ENCODE data around the gene TRAF1. TPM values are rescaled to one million over a fixed set of nuclear protein-coding genes. Genes with fewer than 3 reads are reported as not detected.
A peak's percentile ranks its signal among the peaks of the same experiment; 100 is the strongest.

Gene TRAF1
- total and polyA plus RNA-seq, 5 experiments from 2014 or later = 3.7 to 126 (median 7.0) TPM

- ATAC-seq (no peak), DNase-seq (no peak)
- peaks cover 0 to 8% (median 0%) of the 10 kb centered on the region in 9 donors for H3K9me3 Mint-ChIP-seq
- peak overlapping the region; percentile 90 to 99 (median 98) for H3K27ac Mint-ChIP-seq
- peaks cover 34 to 79% (median 69%) of the 10 kb centered on the region in 4 donors for H3K4me1 Mint-ChIP-seq
- peaks cover 0 to 2% (median 0%) of the 10 kb centered on the region in 3 donors for H3K36me3 Mint-ChIP-seq
- H3K27me3 Mint-ChIP-seq = no peaks in the 10 kb centered on the region
- POLR2A ChIA-PET = interaction anchor here (0.6 to 45.2 kb wide), 8 partner anchors 12 to 322 kb away, joined by 3 to 1842 read pairs (median 41); partner anchors contain the start of genes FBXW2, PHF19, PSMD5 and TRAF1
- H3K4me3 Mint-ChIP-seq = peak overlapping the region; percentile 65 to 83 (median 79)
These were observed 36.9 kb downstream of the TRAF1 start for GRCh38 chr9:120889606-120890271.

- H3K9me3 Mint-ChIP-seq = peaks cover 0 to 8% (median 0%) of the 10 kb centered on the region in 9 donors
These were observed 38.0 kb downstream of the TRAF1 start for GRCh38 chr9:120888626-120889025.

GRCh38 chr9:120886490-120886967 is 40.1 kb downstream of the TRAF1 start:
- POLR2A ChIA-PET = interaction anchor here (0.9 to 45.2 kb wide), 6 partner anchors 9 to 38 kb away, joined by 5 to 1842 read pairs (median 161); partner anchors contain the start of genes PHF19 and TRAF1
- Mint-ChIP-seq H3K4me1 (peaks cover 37 to 79% (median 70%) of the 10 kb centered on the region in 4 donors), H3K27me3 (no peaks in the 10 kb centered on the region), H3K36me3 (peaks cover 0 to 2% (median 0%) of the 10 kb centered on the region in 3 donors), H3K9me3 (no peaks in the 10 kb centered on the region), H3K27ac (peak overlapping the region in 8 of 10 donors; percentile 7 to 92 (median 77)), H3K4me3 (no peak overlapping the region)
- DNase-seq = no peak
- no peak for ATAC-seq

More at GRCh38 chr9:120888626-120889025, 38.0 kb downstream of the TRAF1 start:
- Mint-ChIP-seq H3K4me1 (peaks cover 38 to 80% (median 73%) of the 10 kb centered on the region in 4 donors), H3K27me3 (no peaks in the 10 kb centered on the region), H3K4me3 (peak overlapping the region in 2 of 10 donors; percentile 14 to 70), H3K27ac (peak overlapping the region; percentile 90 to 99 (median 98)), H3K36me3 (peaks cover 0 to 2% (median 0%) of the 10 kb centered on the region in 3 donors)
- ATAC-seq (no peak), DNase-seq (no peak)
- POLR2A ChIA-PET = interaction anchor here (2.2 to 45.2 kb wide), 5 partner anchors 12 to 42 kb away, joined by 12 to 1842 read pairs (median 252); partner anchors contain the start of genes PHF19 and TRAF1

- no peaks in the 10 kb centered on the region for H3K27me3 Mint-ChIP-seq
- H3K27ac Mint-ChIP-seq = peak overlapping the region in 9 of 10 donors; percentile 7 to 92 (median 70)
- POLR2A ChIA-PET = interaction anchor here (1.7 to 45.2 kb wide), 6 partner anchors 9 to 39 kb away, joined by 6 to 1842 read pairs (median 161); partner anchors contain the start of genes PHF19 and TRAF1
- peaks cover 33 to 79% (median 69%) of the 10 kb centered on the region in 4 donors for H3K4me1 Mint-ChIP-seq
- H3K9me3 Mint-ChIP-seq = no peaks in the 10 kb centered on the region
- DNase-seq (no peak), ATAC-seq (no peak)
- H3K4me3 Mint-ChIP-seq = peak overlapping the region in 2 of 10 donors; percentile 7 to 20
- H3K36me3 Mint-ChIP-seq = peaks cover 0 to 2% (median 0%) of the 10 kb centered on the region in 3 donors
These were observed 40.6 kb downstream of the TRAF1 start for GRCh38 chr9:120885958-120886357.

- H3K27ac Mint-ChIP-seq = peak overlapping the region in 6 of 10 donors; percentile 50 to 92 (median 76)
- DNase-seq (no peak), ATAC-seq (no peak)
- no peak overlapping the region for H3K4me3 Mint-ChIP-seq
- no peaks in the 10 kb centered on the region for H3K27me3 Mint-ChIP-seq
- no peaks in the 10 kb centered on the region for H3K9me3 Mint-ChIP-seq
- peaks cover 28 to 79% (median 69%) of the 10 kb centered on the region in 4 donors for H3K4me1 Mint-ChIP-seq
- peaks cover 0 to 2% (median 0%) of the 10 kb centered on the region in 3 donors for H3K36me3 Mint-ChIP-seq
- POLR2A ChIA-PET = interaction anchor here (1.0 to 45.2 kb wide), 6 partner anchors 9 to 42 kb away, joined by 3 to 1842 read pairs (median 138); partner anchors contain the start of genes PHF19 and TRAF1
These were observed 41.1 kb downstream of the TRAF1 start for GRCh38 chr9:120885457-120885856.

GRCh38 chr9:120883608-120883996 is 43.0 kb downstream of the TRAF1 start:
- Mint-ChIP-seq H3K27ac (peak overlapping the region in 9 of 10 donors; percentile 41 to 92 (median 82)), H3K9me3 (no peaks in the 10 kb centered on the region), H3K27me3 (no peaks in the 10 kb centered on the region), H3K4me3 (peak overlapping the region in 9 of 10 donors; percentile 24 to 73 (median 60)), H3K36me3 (peaks cover 0 to 2% (median 0%) of the 10 kb centered on the region in 3 donors), H3K4me1 (peaks cover 32 to 79% (median 69%) of the 10 kb centered on the region in 4 donors)
- ATAC-seq = no peak
- POLR2A ChIA-PET = interaction anchor here (0.5 to 45.2 kb wide), 13 partner anchors 9 to 286 kb away, joined by 3 to 1842 read pairs (median 5); partner anchors contain the start of gene TRAF1
- no peak for DNase-seq

- Mint-ChIP-seq H3K27ac (peak overlapping the region; percentile 76 to 89 (median 84)), H3K27me3 (no peaks in the 10 kb centered on the region), H3K9me3 (no peaks in the 10 kb centered on the region), H3K4me3 (peak overlapping the region; percentile 29 to 73 (median 68)), H3K4me1 (peaks cover 36 to 79% (median 70%) of the 10 kb centered on the region in 4 donors), H3K36me3 (peaks cover 0 to 2% (median 0%) of the 10 kb centered on the region in 3 donors)
- DNase-seq = peak in 1 of 10 donors; percentile 46
- POLR2A ChIA-PET = interaction anchor here (0.5 to 45.2 kb wide), 11 partner anchors 9 to 286 kb away, joined by 3 to 1842 read pairs (median 12); partner anchors contain the start of gene TRAF1
- ATAC-seq = peak; percentile 52 to 68
These were observed 43.5 kb downstream of the TRAF1 start for GRCh38 chr9:120882935-120883607.

GRCh38 chr9:120879446-120879845 is 47.1 kb downstream of the TRAF1 start:
- Mint-ChIP-seq H3K36me3 (peaks cover 0 to 2% (median 0%) of the 10 kb centered on the region in 3 donors), H3K9me3 (no peaks in the 10 kb centered on the region), H3K4me3 (peak overlapping the region; percentile 91 to 99 (median 96)), H3K4me1 (peaks cover 46 to 83% (median 79%) of the 10 kb centered on the region in 4 donors), H3K27me3 (no peaks in the 10 kb centered on the region), H3K27ac (peak overlapping the region; percentile 94 to 100 (median 98))
- ATAC-seq (peak in 1 of 2 donors; percentile 18), DNase-seq (peak in 2 of 10 donors; percentile 49 to 55)
- POLR2A ChIA-PET = interaction anchor here (1.0 to 18.9 kb wide), 7 partner anchors 10 to 51 kb away, joined by 3 to 580 read pairs (median 7); partner anchors contain the start of genes PSMD5 and TRAF1

- peak overlapping the region; percentile 94 to 100 (median 98) for H3K27ac Mint-ChIP-seq
- no peak for ATAC-seq
These were observed 48.1 kb downstream of the TRAF1 start for GRCh38 chr9:120878188-120879130.

GRCh38 chr9:120877276-120878034 is 49.1 kb downstream of the TRAF1 start:
- Mint-ChIP-seq H3K4me3 (peak overlapping the region; percentile 91 to 99 (median 96)), H3K36me3 (peaks cover 0 to 17% (median 0%) of the 10 kb centered on the region in 3 donors), H3K27ac (peak overlapping the region; percentile 94 to 100 (median 98)), H3K27me3 (no peaks in the 10 kb centered on the region), H3K4me1 (peaks cover 43 to 83% (median 77%) of the 10 kb centered on the region in 4 donors), H3K9me3 (no peaks in the 10 kb centered on the region)
- DNase-seq = peak; percentile 36 to 79 (median 60)
- POLR2A ChIA-PET = interaction anchor here (1.8 to 18.9 kb wide), 8 partner anchors 10 to 53 kb away, joined by 5 to 580 read pairs (median 14); partner anchors contain the start of gene TRAF1
- ATAC-seq = peak; percentile 54 to 60

More at GRCh38 chr9:120878188-120879130, 48.1 kb downstream of the TRAF1 start:
- peaks cover 45 to 84% (median 78%) of the 10 kb centered on the region in 4 donors for H3K4me1 Mint-ChIP-seq
- H3K36me3 Mint-ChIP-seq = peaks cover 0 to 8% (median 0%) of the 10 kb centered on the region in 3 donors
- DNase-seq = peak in 1 of 10 donors; percentile 65
- H3K27me3 Mint-ChIP-seq = no peaks in the 10 kb centered on the region
- H3K4me3 Mint-ChIP-seq = peak overlapping the region; percentile 91 to 99 (median 96)
- POLR2A ChIA-PET = interaction anchor here (1.0 to 18.9 kb wide), 10 partner anchors 9 to 52 kb away, joined by 3 to 580 read pairs (median 8); partner anchors contain the start of genes PSMD5 and TRAF1
- H3K9me3 Mint-ChIP-seq = no peaks in the 10 kb centered on the region
